GM21423 (cell line): ENCODE data around the gene TRIP10.
"Not testable (repeated sequence)": the region's sequence is repeated elsewhere in the genome, so short reads cannot be mapped to it uniquely, and the experiment has no call there.

ENCODE experiments used
- ATAC-seq: cut with Tn5 transposase; IDR thresholded peaks from one replicate; pipeline ENCODE4 v1.9.1; 2021; ENCODE audit warnings: mild to moderate bottlenecking, moderate library complexity; ENCODE audit not compliant: unreplicated experiment

TRIP10 gene

DNA sequence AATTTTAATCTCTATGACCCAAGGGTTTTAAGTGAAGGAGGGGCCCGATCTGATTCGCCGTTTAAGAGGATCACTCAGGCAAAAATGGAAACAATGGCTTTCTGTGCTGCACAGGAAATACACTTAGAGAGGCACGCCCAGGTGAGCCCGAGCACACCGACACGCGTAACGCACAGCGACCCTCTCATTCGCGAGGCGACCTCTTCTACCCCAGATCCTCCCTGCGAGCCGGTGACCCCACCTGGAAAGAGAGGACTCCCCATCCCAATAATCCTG, 27.5 kb downstream of the TRIP10 start:
- ATAC-seq: no peak

DNA sequence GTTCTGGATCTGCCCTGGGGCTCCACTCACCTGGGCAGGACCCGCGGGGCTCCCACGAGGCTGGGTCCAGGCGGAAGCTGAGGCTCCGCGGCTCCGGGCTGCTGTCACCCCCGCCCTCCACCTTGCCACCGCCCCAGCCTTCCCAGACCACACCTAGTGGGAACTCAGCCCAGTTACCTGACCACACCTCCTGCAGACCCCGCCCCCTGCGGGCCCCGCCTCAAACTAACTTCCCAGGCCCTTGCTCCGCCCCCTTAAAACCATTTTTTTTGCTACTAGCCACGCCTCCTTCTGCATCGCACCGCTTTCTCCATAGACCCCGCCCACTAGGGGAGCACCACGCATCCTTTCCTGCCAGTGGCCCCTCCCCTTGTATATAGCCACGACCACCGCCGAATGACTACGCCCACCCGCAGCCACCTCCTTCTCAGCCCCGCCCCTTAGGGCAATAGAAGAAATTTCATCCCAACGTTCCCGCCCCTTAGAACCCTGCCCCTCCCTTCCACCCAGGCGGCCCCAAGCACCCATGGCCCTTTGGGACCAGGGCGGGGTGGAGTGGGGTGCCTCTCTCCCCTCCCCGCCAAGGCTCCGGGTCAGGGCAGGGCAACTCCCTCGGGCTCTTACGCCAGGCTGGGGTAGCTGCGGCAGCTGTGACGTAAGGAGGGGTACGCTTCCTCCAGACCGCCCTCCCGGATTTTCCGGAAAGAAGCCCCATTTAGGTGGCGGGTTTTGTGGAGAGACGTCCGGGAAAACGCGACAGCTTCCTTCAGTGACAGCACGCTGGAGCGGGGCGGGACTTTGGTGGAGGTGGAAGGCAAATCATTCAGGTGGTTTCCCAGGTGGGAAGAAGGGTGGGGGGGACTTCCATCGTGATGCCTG, 28.1 kb downstream of the TRIP10 start, which contains the start of gene SH2D3A:
Gene SH2D3A (minus strand): TSS at position 79 of the 879 bp plus-strand sequence. CDS start 3,687 bp downstream, outside the sequence.
- peak; percentile 76 for ATAC-seq

DNA sequence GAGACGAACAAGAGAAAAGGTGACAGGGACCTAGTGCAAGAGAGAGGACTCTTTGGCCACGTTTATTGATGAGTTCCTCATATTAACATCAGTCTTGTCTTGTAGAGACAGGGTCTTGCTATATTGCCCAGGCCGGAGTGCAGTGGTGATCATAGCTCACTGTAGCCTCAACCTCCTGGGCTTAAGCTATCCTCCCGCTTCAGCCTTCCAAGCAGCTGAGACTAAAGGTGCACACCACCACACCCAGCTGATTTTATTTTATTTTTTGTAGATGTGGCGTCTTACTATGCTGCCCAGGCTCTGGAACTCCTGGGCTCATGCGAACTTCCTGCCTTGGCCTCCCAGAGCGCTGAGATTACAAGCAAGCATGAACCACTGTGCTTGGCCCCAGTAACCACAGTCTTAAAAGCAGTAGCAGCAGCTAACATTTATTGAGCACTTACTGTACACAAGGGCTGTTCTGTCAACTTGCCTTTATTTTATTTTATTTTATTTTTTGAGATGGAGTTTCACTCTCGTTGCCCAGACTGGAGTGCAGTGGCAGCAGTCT, 28.8 kb downstream of the TRIP10 start:
- no peak for ATAC-seq

DNA sequence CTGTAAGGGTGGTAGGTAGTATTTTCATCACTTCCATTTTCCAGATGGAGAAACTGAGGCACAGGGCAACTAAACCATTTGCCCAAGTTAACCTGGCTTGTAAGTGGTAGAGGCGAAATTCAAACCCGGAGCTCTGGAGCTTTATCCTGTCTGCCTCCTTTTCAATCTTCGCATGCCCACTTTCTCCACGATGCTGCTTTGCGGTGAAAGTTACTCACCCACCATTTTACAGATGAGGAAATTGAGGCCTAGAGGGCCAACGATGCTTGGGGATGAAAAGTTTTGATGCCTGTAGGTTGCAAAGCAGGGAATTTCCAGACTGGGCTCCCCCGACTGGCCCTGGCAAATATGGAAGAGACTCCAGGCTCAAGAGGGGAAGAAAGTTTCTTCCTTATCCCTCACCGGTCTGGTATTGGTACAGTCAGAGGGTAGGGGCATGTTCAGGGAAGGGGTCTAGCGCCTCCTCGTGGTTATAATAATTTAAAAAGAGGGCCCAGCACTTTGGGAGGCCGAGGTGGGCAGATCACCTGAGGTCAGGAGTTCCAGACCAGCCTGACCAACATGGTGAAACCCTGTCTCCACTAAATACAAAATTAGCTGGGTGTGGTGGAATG, 29.6 kb downstream of the TRIP10 start:
- ATAC-seq: no peak

DNA sequence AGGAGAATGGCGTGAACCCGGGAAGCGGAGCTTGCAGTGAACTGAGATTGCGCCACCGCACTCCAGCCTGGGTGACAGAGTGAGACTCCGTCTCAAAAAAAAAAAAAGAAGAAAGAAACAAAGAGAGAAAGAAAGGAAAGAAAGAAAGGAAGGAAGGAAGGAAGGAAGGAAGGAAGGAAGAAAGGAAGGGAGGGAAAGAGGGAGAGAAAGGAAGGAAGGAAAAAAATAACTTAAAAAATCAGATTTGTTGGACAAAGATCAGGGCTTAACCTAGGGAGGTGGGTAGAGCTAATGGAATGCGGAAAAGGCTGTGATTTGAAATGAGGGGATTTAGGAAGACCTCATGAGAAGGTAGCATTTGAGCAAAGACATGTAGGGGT, 32.2 kb downstream of the TRIP10 start:
- not testable (repeated sequence) for ATAC-seq

DNA sequence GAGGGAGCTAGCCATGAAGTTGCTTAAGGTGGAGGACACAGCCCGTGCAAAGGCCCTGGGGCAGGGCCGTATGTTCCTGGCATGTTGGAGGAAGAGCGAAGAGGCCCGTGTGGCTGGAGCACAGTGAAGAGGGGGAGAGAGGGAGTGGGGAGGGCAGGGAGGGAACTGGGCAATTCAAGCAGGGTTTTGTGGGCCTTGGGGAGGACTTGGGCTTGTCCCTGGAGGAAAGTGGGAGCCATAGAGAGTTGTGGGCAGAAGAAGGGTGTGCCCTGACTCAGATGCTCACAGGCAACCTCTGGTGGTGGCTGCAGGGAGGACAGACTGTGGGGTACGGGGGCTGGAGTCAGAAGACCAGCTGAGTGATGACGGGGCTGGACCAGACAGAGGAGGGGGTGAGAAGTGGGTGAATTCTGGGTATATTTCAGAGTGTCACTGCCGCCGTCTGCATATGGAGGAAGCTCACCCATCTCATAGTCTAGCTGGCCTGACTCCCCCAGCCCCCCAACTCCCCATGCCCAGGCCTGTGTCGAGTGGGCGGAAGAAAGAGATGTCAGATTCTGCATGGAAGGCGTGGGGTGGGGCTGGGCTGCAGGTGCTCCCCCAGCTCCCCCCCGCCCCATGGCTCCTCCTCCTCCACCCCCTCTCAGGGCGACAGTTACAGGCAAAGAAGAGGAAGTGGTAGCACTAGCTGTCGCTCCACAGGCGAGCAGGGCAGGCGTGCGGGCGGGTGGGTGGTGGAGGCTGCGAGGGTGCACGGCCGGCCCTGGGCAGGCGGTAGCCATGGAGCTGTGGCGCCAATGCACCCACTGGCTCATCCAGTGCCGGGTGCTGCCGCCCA, 32.8 kb downstream of the TRIP10 start, which contains the start of gene VAV1:
Gene VAV1 (plus strand): TSS at position 681 of the 838 bp plus-strand sequence. CDS start 100 bp downstream, at position 781.
- ATAC-seq: peak; percentile 36

DNA sequence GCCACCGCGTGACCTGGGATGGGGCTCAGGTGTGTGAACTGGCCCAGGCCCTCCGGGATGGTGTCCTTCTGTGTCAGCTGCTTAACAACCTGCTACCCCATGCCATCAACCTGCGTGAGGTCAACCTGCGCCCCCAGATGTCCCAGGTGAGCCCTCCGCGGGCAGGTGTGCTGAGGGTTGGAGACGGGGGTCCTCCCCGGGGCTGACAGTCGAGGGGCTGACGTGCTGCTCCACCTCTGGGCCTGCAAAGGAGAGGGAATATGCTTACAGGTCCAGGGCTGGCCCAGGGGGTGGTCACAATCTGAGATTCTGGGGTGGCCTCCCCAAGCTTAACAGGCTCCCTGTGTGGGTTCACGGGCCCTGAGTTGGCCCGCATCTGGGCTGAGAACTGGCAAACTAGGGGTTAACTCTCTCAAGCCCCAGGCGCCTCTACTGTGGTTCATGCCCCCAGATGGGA, 33.4 kb downstream of the TRIP10 start:
- peak; percentile 13 for ATAC-seq

DNA sequence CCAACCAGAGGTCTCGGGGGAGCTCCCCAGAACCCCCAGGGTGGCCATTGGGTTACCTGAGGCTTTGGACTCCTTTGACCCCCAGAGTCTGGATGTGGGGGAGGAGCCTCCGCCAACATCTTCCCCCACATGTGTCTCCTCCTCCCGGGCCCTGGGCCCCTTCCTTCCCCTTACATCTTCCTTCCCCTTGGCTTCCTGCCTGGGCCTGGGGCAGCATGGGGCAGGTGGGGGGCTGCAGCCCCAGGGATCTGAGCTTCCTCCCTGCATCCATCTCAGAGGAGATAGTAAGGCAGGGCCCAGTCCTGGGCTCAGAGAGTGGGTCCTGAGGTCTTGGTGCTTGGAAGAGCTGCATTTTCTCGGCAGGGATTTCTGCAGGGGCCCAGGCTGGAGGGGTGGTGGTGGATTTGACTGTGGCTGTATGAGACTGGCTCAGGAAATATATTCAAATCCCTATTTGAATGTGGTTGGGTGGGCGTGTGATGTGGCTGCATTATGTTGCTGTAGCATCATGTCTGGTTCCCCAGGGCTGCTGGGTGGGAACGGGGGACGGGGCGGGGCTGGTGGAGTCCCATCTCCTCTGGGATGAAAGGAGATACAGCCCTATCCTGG, 33.9 kb downstream of the TRIP10 start:
- ATAC-seq: peak; percentile 37

DNA sequence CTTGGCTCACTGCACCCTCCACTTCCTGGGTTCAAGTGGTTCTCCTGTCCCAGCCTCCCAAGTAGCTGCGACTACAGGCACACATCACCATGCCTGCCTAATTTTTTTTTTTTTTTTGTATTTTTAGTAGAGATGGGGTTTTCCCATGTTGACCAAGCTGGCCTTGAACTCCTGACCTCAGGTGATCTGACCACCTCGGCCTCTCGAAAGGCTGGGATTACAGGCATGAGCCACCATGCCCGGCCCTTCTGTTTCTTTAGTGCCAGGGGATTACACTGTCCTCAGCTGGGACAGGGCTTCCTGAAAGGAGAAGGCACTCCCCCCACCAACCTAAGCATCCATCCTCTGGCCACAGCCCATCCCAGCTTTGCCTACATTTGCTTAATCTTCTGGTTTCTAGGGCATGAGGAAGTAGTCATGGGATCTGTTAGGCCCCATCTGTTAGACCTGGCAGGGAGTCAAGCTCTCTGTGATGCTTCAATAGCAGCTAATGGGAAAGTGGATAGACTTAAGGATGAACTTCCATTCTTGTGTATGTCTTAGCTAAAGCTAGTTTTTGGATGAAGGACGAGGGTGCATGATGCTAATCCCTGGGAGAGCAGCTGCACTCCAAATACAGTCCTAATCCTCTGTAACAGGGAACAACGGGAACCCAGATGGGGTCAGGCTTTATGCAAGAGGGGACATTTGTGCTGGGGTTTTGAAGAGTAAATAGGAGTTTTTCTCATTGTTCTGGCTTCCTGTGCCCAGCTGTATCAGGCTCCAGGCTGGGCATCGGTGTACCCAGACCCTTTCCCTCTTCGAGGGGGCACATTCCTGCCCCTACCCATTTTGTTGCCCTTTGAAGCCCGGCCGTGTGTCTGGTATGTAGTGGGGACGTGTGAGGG, 35.6 kb downstream of the TRIP10 start:
- no peak for ATAC-seq

DNA sequence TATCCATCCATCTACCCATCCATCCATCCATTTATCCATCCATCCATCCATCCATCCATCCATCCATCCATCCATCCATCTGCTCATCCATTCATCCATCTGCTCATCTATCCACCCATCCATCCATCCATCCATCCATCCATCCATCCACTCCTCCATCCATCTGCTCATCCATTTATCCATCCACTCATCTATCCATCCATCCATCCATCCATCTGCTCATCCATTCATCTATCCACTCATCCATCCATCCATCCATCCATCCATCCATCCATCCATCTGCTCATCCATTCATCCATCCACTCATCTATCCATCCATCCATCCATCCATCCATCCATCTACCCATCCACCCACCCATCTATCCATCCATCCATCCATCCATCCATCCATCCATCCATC, 36.6 kb downstream of the TRIP10 start:
- not testable (repeated sequence) for ATAC-seq

DNA sequence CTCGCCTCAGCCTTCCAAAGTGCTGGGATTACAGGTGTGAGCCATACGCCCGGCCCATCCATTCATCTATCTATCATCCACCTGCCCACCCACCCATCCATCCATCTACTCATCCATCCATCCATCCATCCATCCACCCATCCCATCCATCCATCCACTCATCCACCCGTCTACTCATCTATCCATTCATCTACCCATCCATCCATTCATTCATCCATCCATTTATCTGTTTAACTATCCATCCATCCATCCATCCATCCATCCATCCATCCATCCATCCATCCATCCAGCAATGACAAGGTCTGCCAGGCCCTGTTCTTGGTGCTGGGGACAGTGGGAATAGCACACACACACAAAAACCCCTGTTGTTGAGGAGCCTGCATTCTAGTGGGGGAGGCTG, 37.5 kb downstream of the TRIP10 start:
- ATAC-seq: no peak

DNA sequence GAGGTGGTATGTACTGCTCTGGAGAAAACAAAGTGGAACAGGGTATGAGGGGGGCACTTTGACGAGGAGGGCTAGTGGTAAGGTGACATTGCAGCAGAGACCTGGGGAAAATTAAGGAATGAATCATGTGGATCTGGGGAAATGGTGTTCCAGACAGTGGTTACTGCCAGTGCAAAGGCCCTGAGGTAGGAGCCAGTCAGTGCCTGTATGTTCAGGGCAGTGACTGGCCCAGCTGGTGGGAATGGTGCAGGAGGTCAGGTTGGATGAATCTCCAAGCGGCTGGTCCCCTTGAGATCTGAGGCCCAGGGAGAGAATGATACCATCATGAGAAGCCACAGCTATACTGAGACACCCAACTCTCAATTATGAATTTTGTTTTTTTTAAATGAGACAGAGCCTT, 38.0 kb downstream of the TRIP10 start:
- ATAC-seq: no peak

DNA sequence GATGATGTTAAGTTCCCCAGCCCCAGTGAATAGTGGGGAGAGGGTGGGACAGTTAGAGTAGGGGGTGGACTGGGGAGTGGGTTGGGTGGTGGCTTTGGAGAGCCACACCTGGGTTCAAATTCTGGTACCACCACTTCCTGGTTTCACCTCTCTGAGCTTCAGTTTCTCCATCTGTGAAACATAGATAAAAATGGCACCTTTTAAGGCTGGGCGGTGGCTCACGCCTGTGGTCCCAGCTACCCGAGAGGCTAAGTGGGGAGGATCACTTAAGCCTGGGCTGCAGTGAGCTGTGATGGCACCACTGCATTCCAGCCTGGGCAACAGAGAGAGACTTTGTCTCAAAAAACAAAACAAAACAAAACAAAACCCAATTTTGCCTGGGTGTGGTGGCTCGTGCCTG, 38.9 kb downstream of the TRIP10 start:
- no peak for ATAC-seq

DNA sequence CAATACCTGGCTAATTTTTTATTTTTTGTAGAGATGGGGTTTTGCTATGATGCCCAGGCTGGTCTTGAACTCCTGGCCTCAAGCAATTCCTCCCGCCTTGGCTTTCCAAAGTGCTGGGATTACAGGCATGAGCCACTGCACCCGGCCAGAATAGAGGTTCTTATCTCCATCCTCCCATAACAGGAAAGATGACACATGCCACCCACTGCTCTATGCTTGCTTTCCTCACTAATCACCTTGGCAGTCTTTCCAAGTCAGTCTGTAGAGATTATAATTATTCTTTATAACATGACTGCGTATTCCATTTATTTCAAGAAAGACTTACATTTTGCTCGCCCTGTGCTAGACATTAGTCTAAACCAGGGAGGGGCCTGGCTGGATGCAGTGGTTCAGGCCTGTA, 39.7 kb downstream of the TRIP10 start:
- ATAC-seq: no peak

DNA sequence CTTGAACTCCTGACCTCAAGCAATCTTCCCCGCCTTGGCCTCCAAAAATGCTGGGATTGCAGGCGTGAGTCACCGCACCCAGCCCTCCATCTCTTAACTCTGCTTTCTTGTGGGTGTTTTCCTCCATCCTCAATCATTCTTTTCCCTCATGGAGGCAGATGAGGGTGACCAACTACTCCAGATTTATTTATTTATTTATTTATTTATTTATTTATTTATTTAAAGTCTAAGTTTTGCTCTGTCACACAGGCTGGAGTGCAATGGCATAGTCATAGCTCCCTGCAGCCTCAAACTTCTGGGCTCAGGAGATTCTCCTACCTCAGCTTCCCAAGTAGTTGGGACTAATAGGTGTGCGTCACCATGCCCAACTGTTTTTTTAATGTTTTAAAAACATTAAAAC, 47.9 kb downstream of the TRIP10 start:
- ATAC-seq: no peak

DNA sequence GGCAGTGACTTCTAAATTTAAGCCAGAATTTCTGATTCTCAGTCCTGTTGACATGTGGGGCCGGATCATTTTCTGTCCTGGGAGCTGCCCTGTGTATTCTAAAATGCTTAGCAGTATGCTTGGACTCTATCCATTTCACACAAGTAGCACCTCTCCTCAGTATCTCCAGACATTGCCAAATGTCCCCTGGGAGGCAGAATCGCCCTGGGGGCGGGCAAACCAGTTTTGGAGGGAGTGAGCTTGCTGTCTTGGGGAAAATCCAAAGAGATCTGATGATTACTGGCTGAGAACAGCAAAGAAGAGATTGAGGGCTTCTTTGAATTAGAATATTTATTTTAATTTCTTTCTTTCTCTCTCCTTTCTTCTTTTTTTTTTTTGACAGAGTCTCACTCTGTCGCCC, 49.4 kb downstream of the TRIP10 start:
- no peak for ATAC-seq

DNA sequence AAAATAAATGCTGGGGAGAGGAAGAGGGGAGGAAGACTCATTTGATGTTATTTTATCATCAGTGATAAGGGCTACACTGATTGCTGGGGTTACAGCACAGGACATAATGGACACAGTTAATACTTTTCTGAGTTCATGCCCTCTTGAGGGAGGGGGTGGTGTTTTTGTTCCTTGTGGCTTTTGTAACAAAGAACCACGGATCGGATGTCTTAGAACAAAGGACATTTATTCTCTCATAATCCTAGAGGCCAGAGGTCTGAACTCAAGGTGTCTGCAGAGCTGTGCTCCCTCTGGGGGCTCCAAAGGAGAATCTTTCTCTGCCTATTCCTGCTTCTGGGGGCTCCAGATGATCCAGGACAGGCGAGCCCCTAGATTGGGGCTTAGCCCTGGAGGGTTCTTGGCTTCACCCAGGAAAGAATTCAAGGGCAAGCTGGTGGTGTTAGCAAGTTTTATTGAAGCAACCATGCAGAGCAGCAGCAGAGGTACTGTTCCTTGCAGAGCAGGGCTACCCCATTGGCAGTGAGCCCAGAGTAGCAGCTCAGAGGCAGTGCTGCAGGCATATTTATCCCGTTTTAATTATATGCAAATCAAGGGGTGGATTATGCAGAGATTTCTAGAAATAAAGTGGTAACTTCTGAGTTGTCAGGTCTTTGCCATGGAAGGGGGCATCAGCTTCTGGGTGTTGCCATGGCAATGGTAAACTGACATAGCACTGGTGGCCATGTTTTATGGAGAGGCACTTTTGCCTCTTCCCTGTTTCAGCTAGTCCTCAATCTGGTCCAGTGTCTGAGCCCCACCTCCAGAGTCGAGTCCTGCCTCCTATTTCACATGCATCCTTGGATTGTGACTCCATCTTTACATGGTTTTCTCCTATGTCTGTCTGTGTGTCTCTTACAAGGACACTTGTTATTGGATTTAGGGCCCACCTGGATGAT, 51.0 kb downstream of the TRIP10 start:
- ATAC-seq: no peak

DNA sequence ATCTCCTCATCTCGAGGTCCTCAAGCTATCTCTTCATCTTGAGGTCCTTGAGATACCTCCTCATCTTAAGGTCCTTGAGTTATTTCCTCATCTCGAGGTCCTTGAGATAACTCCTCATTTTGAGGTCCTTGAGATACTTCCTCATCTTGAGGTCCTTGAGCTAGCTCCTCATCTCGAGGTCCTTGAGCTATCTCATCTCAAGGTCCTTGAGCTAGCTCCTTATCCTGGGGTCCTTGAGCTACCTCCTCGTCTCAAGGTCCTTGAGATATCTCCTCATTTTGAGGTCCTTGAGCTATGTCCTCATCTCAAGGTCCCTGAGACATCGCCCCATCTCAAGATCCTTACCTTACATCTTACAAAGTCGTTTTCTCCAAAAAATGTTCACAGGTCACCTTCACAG, 51.8 kb downstream of the TRIP10 start:
- ATAC-seq: no peak

DNA sequence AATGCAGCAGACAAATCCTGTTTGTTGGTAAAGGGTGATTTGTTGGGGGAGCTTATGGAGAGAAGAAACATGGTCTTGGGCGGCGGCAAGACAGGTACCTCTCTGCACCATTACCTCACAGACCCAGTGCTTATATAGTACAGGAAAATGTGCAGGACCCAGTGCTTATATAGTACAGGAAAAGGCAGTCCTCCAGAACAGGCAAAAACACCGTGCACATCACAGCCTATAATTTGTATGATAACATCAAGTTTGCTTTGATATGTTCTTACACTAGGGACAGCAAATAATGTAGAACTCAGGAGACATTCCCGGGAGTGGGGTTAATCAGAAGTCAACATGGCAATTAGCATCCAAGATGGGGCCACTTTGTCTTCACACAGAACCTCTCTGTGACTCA, 53.9 kb downstream of the TRIP10 start:
- no peak for ATAC-seq
